PC-3 (cell line): ENCODE results near the gene USP22. TPM values are rescaled to one million over a fixed set of nuclear protein-coding genes. Genes with fewer than 3 reads are reported as not detected.

Experiments used
- ATAC-seq: fragments of 200-7000 bp; cut with Tn5 transposase; 2 replicates; pipeline ENCODE4 v1.9.1; 2020; ENCODE audit warnings: mild to moderate bottlenecking, moderate library complexity
- BruUV-seq: library from RNA; stranded (reverse); fragments of 400-500 nt; replicated peaks from 2 replicates; lab custom pipeline; 2021; lab: Mats Ljungman, UMichigan
- CTCF ChIA-PET: fragments of 300-600 bp; sonication (Branson Sonifier 250); formaldehyde crosslinking; loops from one replicate; lab custom pipeline; 2022; ENCODE audit warnings: antibody characterized with exemption; lab: Charles Lee
- POLR2A ChIA-PET: fragments of 300-600 bp; sonication (Branson Sonifier 250); formaldehyde crosslinking; loops from one replicate; lab custom pipeline; 2022; ENCODE audit warnings: antibody characterized with exemption; ENCODE audit not compliant: unreplicated experiment; lab: Charles Lee
- DNase-seq: peaks from one replicate; pipeline ENCODE4 v3.0.0-alpha.2; 2015
- H2AFZ ChIP-seq: fragments of 300-600 bp; sonication (generic); 2 replicates; pipeline ENCODE4 v1.6.0; 2016; ENCODE audit warnings: antibody characterized with exemption, low read length
- H3F3A ChIP-seq: fragments of 300-600 bp; sonication (generic); one replicate; pipeline ENCODE4 v1.6.0; 2017; ENCODE audit warnings: antibody characterized with exemption, low read length, control low read depth, mild to moderate bottlenecking; ENCODE audit not compliant: unreplicated experiment
- H3K27ac ChIP-seq: fragments of 300-600 bp; sonication (generic); 2 replicates; pipeline ENCODE4 v1.5.1; 2016; ENCODE audit warnings: mild to moderate bottlenecking, low read length
- H3K27me3 ChIP-seq: fragments of 300-600 bp; sonication (generic); 2 replicates; pipeline ENCODE4 v1.6.1; 2016; ENCODE audit warnings: low read length, mixed read lengths
- H3K36me3 ChIP-seq: fragments of 300-600 bp; sonication (generic); 2 replicates; pipeline ENCODE4 v1.6.1; 2016; ENCODE audit warnings: low read depth, mixed run types, low read length, mixed read lengths
- H3K4me1 ChIP-seq: fragments of 300-600 bp; sonication (generic); 2 replicates; pipeline ENCODE4 v1.5.1; 2016; ENCODE audit warnings: low read length; ENCODE audit not compliant: insufficient read depth
- H3K4me2 ChIP-seq: fragments of 300-600 bp; sonication (generic); 2 replicates; pipeline ENCODE4 v1.6.0; 2016; ENCODE audit warnings: low read length
- H3K4me3 ChIP-seq: fragments of 300-600 bp; sonication (generic); 2 replicates; pipeline ENCODE4 v1.5.1; 2016; ENCODE audit warnings: mild to moderate bottlenecking, low read length, mixed read lengths
- H3K79me2 ChIP-seq: fragments of 300-600 bp; sonication (generic); 2 replicates; pipeline ENCODE4 v1.6.1; 2017; ENCODE audit warnings: low read length, mixed read lengths
- H3K9ac ChIP-seq: fragments of 300-600 bp; sonication (generic); 2 replicates; pipeline ENCODE4 v1.6.0; 2016; ENCODE audit warnings: mild to moderate bottlenecking, low read length
- H3K9me2 ChIP-seq: fragments of 300-600 bp; sonication (generic); replicated peaks from 2 replicates; pipeline ENCODE4 v1.6.1; 2016; ENCODE audit warnings: mixed run types, low read length, mixed read lengths
- H3K9me3 ChIP-seq: fragments of 300-600 bp; sonication (generic); 2 replicates; pipeline ENCODE4 v1.6.1; 2016; ENCODE audit warnings: low read length, mixed read lengths
- H4K20me1 ChIP-seq: fragments of 300-600 bp; sonication (generic); 2 replicates; pipeline ENCODE4 v1.6.1; 2016; ENCODE audit warnings: low read length, mixed read lengths
- CTCF ChIP-seq: fragments of 300-600 bp; sonication (generic); conservative IDR thresholded peaks from 2 replicates; pipeline ENCODE4 v1.5.1; 2017; ENCODE audit warnings: antibody characterized with exemption, low read depth, mild to moderate bottlenecking, low read length
- EZH2 ChIP-seq: fragments of 300-600 bp; sonication (generic); IDR thresholded peaks from one replicate; pipeline ENCODE4 v1.6.1; 2017; ENCODE audit warnings: antibody characterized with exemption, mild to moderate bottlenecking, low read length; ENCODE audit not compliant: unreplicated experiment
- EZH2phosphoT487 ChIP-seq: fragments of 300-600 bp; sonication (generic); IDR thresholded peaks from 2 replicates; pipeline ENCODE4 v1.6.1; 2018; ENCODE audit warnings: mild to moderate bottlenecking, antibody characterized with exemption, low read length, borderline replicate concordance
- intact Hi-C: fragments of 100-400 bp; cut with micrococcal nuclease; formaldehyde crosslinking; loops from 2 replicates; pipeline ENCODE4 v1.9.0; 2023
- total RNA-seq: library from RNA; depleted of rRNA; stranded (reverse); fragments of >200 nt; gene quantifications from 2 replicates; pipeline ENCODE4 v1.2.3, GENCODE V29; 2014

USP22 gene
- total RNA-seq, 1 experiment from 2014 or later, result 188 TPM

GRCh38 chr17:21005803-21006202, 37.0 kb downstream of the USP22 start:
- H2AFZ ChIP-seq, result no peak overlapping the region
- peaks cover 10% of the 10 kb centered on the region; the same call in 1 of the 2 replicates for H3K79me2 ChIP-seq
- H3K9ac ChIP-seq, result no peak overlapping the region
- H3K4me1 ChIP-seq, result 0 out of 2 replicates have a peak, but pooled peaks cover 3% of the 10 kb centered on the region
- peaks cover 91% of the 10 kb centered on the region for H3K36me3 ChIP-seq
- ChIA-PET POLR2A (no interaction called here), CTCF (no interaction called here)
- H3K27ac ChIP-seq, result no peak overlapping the region
- H3K9me3 ChIP-seq, result no peaks in the 10 kb centered on the region
- no peaks in the 10 kb centered on the region for H3K27me3 ChIP-seq
- DNase-seq, result no peak
- H3K4me2 ChIP-seq, result no peak overlapping the region
- no peak overlapping the region for H3K4me3 ChIP-seq
- H4K20me1 ChIP-seq, result peaks cover 27% of the 10 kb centered on the region; the same call in 1 of the 2 replicates
- no peaks in the 10 kb centered on the region for H3F3A ChIP-seq
- ATAC-seq, result no peak
- H3K9me2 ChIP-seq, result no peaks in the 10 kb centered on the region
- intact Hi-C loops, result no loop called here
- TF ChIP-seq CTCF, result no peak
- TF ChIP-seq EZH2, result no peak
- TF ChIP-seq EZH2phosphoT487, result no peak
- no TSS peak for BruUV-seq

GRCh38 chr17:21005367-21005766, 37.4 kb downstream of the USP22 start:
- BruUV-seq, result no TSS peak
- no peaks in the 10 kb centered on the region for H3F3A ChIP-seq
- no peak overlapping the region for H2AFZ ChIP-seq
- TF ChIP-seq EZH2phosphoT487 (no peak), EZH2 (no peak), CTCF (no peak)
- POLR2A ChIA-PET, result no interaction called here
- CTCF ChIA-PET, result no interaction called here
- peaks cover 10% of the 10 kb centered on the region; the same call in 1 of the 2 replicates for H3K79me2 ChIP-seq
- H4K20me1 ChIP-seq, result peaks cover 30% of the 10 kb centered on the region; the same call in 1 of the 2 replicates
- 0 out of 2 replicates have a peak, but pooled peaks cover 3% of the 10 kb centered on the region for H3K4me1 ChIP-seq
- DNase-seq, result no peak
- no peak overlapping the region for H3K9ac ChIP-seq
- no peak overlapping the region for H3K27ac ChIP-seq
- H3K9me3 ChIP-seq, result no peaks in the 10 kb centered on the region
- no peak overlapping the region for H3K4me2 ChIP-seq
- H3K9me2 ChIP-seq, result no peaks in the 10 kb centered on the region
- peaks cover 89% of the 10 kb centered on the region for H3K36me3 ChIP-seq
- H3K4me3 ChIP-seq, result no peak overlapping the region
- H3K27me3 ChIP-seq, result no peaks in the 10 kb centered on the region
- intact Hi-C loops, result no loop called here
- ATAC-seq, result no peak

- intact Hi-C loops, result no loop called here
- Histone ChIP-seq H3K4me1 (0 out of 2 replicates have a peak, but pooled peaks cover 3% of the 10 kb centered on the region), H3K9me2 (no peaks in the 10 kb centered on the region), H3F3A (no peaks in the 10 kb centered on the region), H3K27ac (no peak overlapping the region), H3K36me3 (peaks cover 90% of the 10 kb centered on the region), H3K4me3 (no peak overlapping the region), H3K9ac (no peak overlapping the region), H4K20me1 (peaks cover 37% of the 10 kb centered on the region), H3K27me3 (no peaks in the 10 kb centered on the region), H3K9me3 (no peaks in the 10 kb centered on the region), H2AFZ (no peak overlapping the region), H3K79me2 (peaks cover 10% of the 10 kb centered on the region; the same call in 1 of the 2 replicates), H3K4me2 (no peak overlapping the region)
- POLR2A ChIA-PET, result no interaction called here
- no TSS peak for BruUV-seq
- no peak for ATAC-seq
- TF ChIP-seq EZH2phosphoT487 (no peak), CTCF (no peak), EZH2 (no peak)
- no peak for DNase-seq
- CTCF ChIA-PET, result no interaction called here
These were observed 38.5 kb downstream of the USP22 start for GRCh38 chr17:21004016-21004930.
